Measurements from ENCODE around the gene ELMO1. TPM values are rescaled to one million over a fixed set of nuclear protein-coding genes. Genes with fewer than 3 reads are reported as not detected.

ELMO1 gene
- polyA plus RNA-seq, 1 experiment = not detected

- TF ChIP-seq CTCF (IDR thresholded peaks at IDR 0.05; ENCODE audit: low read depth, low read length) = no peak
- Histone ChIP-seq H3K27me3 (ENCODE audit: control insufficient read depth, insufficient read depth, low read length) (no peaks in the 10 kb centered on the region), H3K27ac (ENCODE audit: low read depth, low read length) (no peak overlapping the region), H3K9me3 (ENCODE audit: control insufficient read depth, insufficient read depth, low read length) (no peaks in the 10 kb centered on the region), H3K4me3 (ENCODE audit: low read depth, low read length) (no peak overlapping the region)
- ChIA-PET CTCF (no interaction called here), POLR2A (no interaction called here)
- DNase-seq (ENCODE audit: low read depth, low spot score) = no peak
These were observed 560.7 kb downstream of the ELMO1 start for GRCh38 chr7:36887969-36888368.

- DNase-seq (ENCODE audit: low read depth, low spot score) = no peak
- TF ChIP-seq CTCF (IDR thresholded peaks at IDR 0.05; ENCODE audit: low read depth, low read length) = no peak
- Histone ChIP-seq H3K4me3 (ENCODE audit: low read depth, low read length) (no peak overlapping the region), H3K27me3 (ENCODE audit: control insufficient read depth, insufficient read depth, low read length) (no peaks in the 10 kb centered on the region), H3K9me3 (ENCODE audit: control insufficient read depth, insufficient read depth, low read length) (no peaks in the 10 kb centered on the region), H3K27ac (ENCODE audit: low read depth, low read length) (no peak overlapping the region)
- POLR2A ChIA-PET = no interaction called here
- CTCF ChIA-PET = no interaction called here
These were observed 561.4 kb downstream of the ELMO1 start for GRCh38 chr7:36887233-36887632.

GRCh38 chr7:36884910-36885309 lies 563.8 kb downstream of the ELMO1 start:
- Histone ChIP-seq H3K27ac (ENCODE audit: low read depth, low read length) (no peak overlapping the region), H3K4me3 (ENCODE audit: low read depth, low read length) (no peak overlapping the region), H3K9me3 (ENCODE audit: control insufficient read depth, insufficient read depth, low read length) (no peaks in the 10 kb centered on the region), H3K27me3 (ENCODE audit: control insufficient read depth, insufficient read depth, low read length) (no peaks in the 10 kb centered on the region)
- DNase-seq (ENCODE audit: low read depth, low spot score) = no peak
- ChIA-PET POLR2A (no interaction called here), CTCF (no interaction called here)
- TF ChIP-seq CTCF (IDR thresholded peaks at IDR 0.05; ENCODE audit: low read depth, low read length) = no peak

GRCh38 chr7:36884351-36884750 lies 564.3 kb downstream of the ELMO1 start:
- H3K4me3 ChIP-seq (ENCODE audit: low read depth, low read length) = no peak overlapping the region
- H3K9me3 ChIP-seq (ENCODE audit: control insufficient read depth, insufficient read depth, low read length) = no peaks in the 10 kb centered on the region
- ChIA-PET CTCF (no interaction called here), POLR2A (no interaction called here)
- no peaks in the 10 kb centered on the region for H3K27me3 ChIP-seq (ENCODE audit: control insufficient read depth, insufficient read depth, low read length)
- DNase-seq (ENCODE audit: low read depth, low spot score) = no peak
- H3K27ac ChIP-seq (ENCODE audit: low read depth, low read length) = no peak overlapping the region
- no peak for TF ChIP-seq CTCF (IDR thresholded peaks at IDR 0.05; ENCODE audit: low read depth, low read length)

GRCh38 chr7:36881233-36881874 lies 567.3 kb downstream of the ELMO1 start:
- Histone ChIP-seq H3K27ac (ENCODE audit: low read depth, low read length) (no peak overlapping the region), H3K4me3 (ENCODE audit: low read depth, low read length) (no peak overlapping the region), H3K9me3 (ENCODE audit: control insufficient read depth, insufficient read depth, low read length) (no peaks in the 10 kb centered on the region), H3K27me3 (ENCODE audit: control insufficient read depth, insufficient read depth, low read length) (no peaks in the 10 kb centered on the region)
- POLR2A ChIA-PET = no interaction called here
- TF ChIP-seq CTCF (IDR thresholded peaks at IDR 0.05; ENCODE audit: low read depth, low read length) = no peak
- no peak for DNase-seq (ENCODE audit: low read depth, low spot score)
- CTCF ChIA-PET = interaction anchor here (0.6 kb wide), 1 partner anchor 222 kb away, joined by 5 read pairs; no protein-coding TSS in a partner anchor
